Astrocyte of the spinal cord (primary cell): Measurements from ENCODE around the gene PMP22.
A peak's percentile ranks its signal among the peaks of the same experiment; 100 is the strongest.
"Not testable (repeated sequence)": the region's sequence is repeated elsewhere in the genome, so short reads cannot be mapped to it uniquely, and the experiment has no call there.

Experiments used
- DNase-seq: peaks from one replicate; pipeline ENCODE4 v3.0.0; 2011; ENCODE audit warnings: low read depth, low spot score
- H3K4me3 ChIP-seq: 2 replicates; pipeline ENCODE4 v1.5.1; 2011; ENCODE audit warnings: low read depth, mild to moderate bottlenecking, low read length, moderate library complexity
- CTCF ChIP-seq: IDR thresholded peaks from 2 replicates; pipeline ENCODE4 v1.5.1; 2012; ENCODE audit warnings: low read depth, mild to moderate bottlenecking, low read length, inconsistent platforms
- in situ Hi-C: cut with HindIII; loops from 2 replicates; pipeline ENCODE4 v1.10.0; 2017; ENCODE audit warnings: low sequenced_read_pairs

PMP22 gene

DNA sequence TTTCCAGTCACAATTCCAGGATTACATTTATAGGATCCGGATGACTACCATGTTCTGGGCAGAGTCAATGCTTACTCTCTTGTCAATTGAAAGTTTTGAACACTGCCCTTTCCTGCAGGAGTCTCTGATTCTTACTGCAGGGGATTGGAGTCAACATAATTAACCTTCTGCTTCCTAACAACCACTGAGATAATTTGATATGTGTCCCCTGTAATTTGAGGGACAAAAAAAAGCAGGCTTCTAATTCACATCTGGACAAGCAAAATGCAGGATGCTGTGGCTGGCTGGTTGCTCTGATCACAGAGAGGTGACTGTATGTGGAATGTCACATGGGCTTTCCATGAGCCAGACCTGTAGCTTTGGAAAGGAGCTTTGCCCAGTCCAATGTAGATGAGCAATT is 54.9 kb downstream of the PMP22 start:
- DNase-seq, result no peak
- no peak overlapping the region for H3K4me3 ChIP-seq
- in situ Hi-C loops, result no loop called here
- TF ChIP-seq CTCF, result no peak

GRCh38 chr17:15203062-15203461 is 62.1 kb downstream of the PMP22 start:
- in situ Hi-C loops, DNase-seq, H3K4me3 ChIP-seq: not testable (repeated sequence)

- H3K4me3 ChIP-seq, DNase-seq, in situ Hi-C loops: not testable (repeated sequence)
Measured at GRCh38 chr17:15200574-15200973, 64.6 kb downstream of the PMP22 start.

- H3K4me3 ChIP-seq, result no peak overlapping the region
- in situ Hi-C loops, result no loop called here
- DNase-seq, result no peak
- TF ChIP-seq CTCF, result no peak
Measured at GRCh38 chr17:15197229-15197628, 67.9 kb downstream of the PMP22 start.

DNA sequence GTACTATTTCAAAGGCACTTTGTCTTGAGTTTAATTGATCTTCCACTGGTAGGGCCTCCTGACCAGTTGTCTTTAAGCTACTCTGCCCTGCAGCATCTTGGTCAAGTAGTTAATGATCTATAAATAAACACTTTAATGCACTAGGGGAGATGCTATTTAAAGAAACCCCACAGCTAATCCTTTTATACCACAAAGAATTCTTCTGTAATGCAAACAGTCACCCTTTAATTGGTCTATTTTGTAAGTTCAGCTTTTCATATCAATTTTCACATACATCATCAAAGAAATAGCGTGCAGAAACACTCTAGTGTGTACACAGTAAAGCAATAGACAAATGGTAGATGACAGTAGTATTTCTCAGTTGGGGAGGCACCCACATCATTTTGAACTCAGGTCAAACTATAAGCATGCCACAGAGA is 70.3 kb downstream of the PMP22 start:
- H3K4me3 ChIP-seq, result no peak overlapping the region
- in situ Hi-C loops, result no loop called here
- no peak for TF ChIP-seq CTCF
- no peak for DNase-seq

GRCh38 chr17:15185625-15185991 is 79.5 kb downstream of the PMP22 start:
- in situ Hi-C loops, result no loop called here
- peak; percentile 16 for DNase-seq
- TF ChIP-seq CTCF, result no peak
- H3K4me3 ChIP-seq, result no peak overlapping the region

DNA sequence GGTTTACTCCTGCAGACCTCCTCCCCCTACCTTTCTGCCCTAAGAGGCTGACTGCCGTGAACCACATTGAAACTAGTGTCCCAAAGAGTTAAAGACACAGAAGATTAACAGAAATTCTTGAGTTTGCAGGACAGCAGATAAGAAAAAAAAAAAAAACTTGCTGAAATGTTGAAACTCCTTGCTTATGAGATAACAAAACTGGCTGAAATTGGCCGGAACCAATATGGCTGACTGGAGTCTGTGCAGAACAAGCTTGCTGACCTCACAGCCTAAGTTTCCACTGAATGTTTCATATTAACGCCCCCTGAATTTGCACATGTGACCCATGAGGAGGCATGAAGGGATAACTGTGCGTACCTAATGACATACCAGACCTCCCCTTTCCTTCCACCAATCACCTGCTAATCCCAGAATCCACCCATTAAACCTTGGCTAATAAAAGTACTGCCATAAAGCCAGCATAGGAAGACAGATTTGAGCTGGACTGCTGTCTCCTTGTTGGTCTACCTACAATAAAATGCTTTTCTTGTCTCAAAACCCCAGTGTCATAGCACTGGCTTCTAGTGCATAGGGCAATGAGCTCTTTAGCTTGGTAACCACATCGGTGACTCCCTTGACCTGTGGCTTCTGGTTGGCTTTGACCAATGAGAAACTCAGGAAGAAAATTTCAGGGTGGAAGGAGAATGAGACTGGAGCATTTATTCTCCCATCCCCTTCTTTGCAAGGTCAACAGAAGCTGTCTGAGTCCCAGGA is 80.1 kb downstream of the PMP22 start:
- no peak overlapping the region for H3K4me3 ChIP-seq
- no peak for TF ChIP-seq CTCF
- DNase-seq, result no peak
- in situ Hi-C loops, result no loop called here

- in situ Hi-C loops, result no loop called here
- no peak for DNase-seq
- TF ChIP-seq CTCF, result no peak
- no peak overlapping the region for H3K4me3 ChIP-seq
Measured at GRCh38 chr17:15181816-15182215, 83.3 kb downstream of the PMP22 start.
